HG02938 (cell line): Measurements from ENCODE around the gene ERCC6L.
"Not testable (repeated sequence)": the region's sequence is repeated elsewhere in the genome, so short reads cannot be mapped to it uniquely, and the experiment has no call there.

Experiments used
- ATAC-seq: cut with Tn5 transposase; IDR thresholded peaks from one replicate; pipeline ENCODE4 v1.9.1; 2021; ENCODE audit warnings: mild to moderate bottlenecking, moderate library complexity; ENCODE audit not compliant: unreplicated experiment

ERCC6L gene

DNA sequence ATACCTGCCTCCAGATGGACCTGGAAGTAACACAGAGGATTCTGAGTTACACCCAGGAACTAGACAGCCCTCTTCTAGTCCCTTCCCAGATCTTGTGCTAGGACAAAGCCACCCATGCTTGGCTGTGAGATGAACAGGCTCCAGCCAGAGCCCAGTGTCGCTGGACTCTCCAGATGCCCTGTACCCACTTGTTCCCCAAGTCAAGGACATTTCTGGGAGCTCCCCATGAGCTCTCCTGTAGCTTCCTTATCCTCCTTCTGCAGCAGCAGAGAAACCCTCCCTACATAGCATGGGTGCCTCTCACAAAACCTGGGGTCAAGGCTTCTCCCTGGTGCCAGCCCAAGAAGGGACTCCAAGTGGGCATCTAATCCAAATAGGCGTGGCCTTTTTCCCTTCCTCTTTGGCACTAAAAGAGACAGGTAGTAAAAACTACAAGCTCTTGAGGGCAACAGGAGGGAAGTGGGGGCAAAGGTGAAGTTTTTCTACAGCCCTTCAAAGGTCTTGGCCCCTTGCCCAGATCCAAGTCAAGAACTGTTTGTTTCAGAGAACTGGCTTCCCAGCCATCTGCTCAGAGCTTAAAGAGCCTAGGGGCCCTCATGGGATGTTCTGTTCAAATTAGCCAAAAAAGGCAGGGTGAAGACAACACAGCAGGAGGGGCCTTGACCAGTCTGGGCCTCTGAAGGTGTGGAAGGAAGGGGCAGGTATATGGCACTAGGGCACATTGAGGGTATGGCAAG lies 8.5 kb upstream of the ERCC6L start:
- ATAC-seq = no peak

DNA sequence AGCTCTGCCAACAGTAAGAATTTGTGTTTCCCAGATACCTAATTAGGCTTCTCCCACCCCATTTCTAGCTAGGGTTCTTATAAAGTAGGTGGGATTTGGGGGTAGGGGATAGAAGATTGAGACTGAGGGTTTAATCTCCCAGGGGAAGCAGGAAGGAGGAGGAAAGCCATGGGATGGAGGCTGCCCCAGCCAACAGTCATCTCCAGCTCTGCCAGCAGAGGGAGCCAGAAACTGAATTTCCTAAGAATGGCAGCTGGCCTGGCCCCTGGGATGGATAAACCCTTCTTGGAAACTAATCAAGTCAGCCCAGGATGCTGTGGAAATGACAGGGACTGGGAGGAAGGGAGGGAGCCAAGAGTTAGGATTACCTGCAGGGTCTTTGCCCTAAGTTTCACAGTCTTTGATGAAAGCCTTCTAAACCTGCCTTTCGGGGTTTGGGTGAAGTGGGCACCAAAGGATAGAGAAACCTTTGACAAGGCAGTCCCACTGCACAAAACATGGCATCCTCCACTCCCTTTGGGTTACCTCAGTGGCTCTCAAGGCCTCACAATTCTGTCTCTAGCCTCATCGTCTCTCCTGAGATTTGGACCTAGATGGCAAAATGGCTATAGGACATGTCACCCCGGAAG lies 6.7 kb upstream of the ERCC6L start:
- ATAC-seq = no peak

DNA sequence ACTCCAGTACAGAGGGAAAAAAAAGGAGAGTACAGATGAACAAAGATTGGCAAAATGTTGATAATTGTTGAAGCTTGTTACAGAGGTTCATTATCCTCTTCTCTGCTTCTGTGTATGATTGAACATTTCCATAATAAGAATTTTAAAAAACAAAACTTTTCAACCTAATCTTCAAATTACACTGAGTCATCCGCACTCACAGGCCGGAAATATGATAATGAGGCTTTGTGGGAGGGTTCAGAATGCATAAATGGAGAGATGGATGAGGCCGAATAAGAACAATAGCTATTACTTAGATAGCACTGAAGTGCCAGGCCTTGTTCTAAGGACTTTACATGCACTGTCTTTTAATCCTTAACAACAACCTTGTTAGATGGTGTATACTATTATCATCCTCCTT lies 4.6 kb upstream of the ERCC6L start:
- ATAC-seq = no peak

DNA sequence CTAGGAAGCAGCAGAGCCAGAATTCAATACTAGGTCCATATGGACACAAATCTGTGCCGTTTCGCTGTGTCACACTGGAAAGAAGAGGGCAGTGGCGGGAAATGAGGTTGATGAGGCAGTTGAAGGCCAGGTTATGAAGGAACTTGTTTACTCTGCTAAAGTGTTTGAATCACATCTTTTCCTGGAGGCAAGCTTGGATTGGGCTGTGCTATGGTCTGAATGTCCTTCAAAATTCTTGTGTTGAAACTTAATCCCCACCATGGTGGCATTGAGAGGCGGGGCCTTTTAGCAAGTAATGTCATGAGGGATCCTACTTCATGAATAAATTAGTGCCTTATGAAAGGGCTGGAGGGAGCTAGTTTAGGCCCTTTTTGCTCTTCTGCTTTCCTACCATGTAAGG lies 2.1 kb upstream of the ERCC6L start:
- ATAC-seq = no peak

DNA sequence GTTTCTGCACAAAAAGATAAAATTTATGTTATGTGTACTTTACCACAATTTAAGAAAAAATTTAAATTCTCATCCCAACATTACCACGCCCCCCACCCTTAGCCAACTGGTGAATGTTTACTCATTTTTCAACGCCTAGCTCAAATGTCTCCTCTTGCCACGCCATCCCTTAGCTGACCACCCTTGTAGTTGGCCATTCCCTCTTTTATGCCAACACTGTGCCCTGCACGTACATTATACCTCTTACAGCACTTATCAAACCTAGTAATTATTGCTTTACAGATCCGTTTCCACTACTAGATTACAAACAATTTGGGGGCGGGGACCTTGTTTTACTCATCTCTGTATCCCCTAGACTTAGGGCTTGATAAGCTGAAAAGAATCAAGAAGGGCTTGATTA lies 644 bp downstream of the ERCC6L start:
- ATAC-seq = no peak

DNA sequence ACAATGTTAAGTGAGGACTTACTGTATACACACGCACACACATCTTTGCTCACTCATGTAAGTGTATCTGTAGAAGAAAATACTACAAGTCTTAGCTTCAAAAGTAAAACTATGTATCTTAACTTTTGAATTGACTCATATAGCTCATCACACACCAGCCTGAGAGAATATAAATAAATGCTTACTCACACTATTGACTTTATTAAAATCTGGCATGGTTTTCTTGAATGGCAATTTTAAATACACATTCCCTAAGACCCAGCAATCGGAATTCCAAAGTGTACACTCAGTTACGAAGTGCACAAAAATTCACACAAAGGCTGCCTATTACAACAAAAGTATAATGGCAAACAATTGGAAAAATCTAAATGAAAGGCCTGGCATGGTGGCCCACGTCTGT lies 2.0 kb downstream of the ERCC6L start:
- ATAC-seq = no peak

DNA sequence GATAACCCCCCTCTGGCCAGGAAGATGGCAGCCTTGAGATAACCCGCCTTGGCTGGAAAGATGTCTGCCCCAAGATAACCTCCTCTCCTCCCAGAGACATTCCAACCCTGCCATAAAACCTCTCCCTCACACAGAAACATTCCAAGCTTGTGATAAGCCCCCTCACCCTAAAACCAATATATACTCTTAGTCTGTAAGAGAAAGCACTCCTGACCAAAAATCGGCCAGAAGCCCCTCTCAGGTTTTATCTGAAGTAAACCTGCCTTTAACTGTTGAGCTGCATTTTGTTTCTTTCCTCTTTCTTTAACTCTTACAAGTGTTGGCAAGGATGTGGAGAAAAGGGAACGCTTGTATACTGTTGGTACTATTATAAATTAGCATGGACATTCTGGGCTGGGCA lies 8.5 kb downstream of the ERCC6L start:
- no peak for ATAC-seq

DNA sequence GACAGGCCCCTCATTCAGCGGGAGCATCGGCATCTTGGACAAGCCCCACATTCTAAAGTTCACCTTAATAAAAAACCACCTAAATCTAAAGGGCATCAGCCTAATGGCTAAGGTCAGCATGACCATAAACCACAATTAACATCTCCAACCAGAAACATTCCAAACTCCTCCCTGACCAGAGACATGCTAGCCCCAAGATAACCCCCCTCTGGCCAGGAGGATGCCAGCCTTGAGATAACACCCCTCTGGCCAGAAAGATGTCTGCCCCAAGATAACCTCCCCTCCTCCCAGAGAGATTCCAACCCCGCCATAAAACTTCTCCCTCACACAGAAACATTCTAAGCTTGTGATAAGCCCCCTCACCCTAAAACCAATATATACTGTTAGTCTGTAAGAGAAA lies 18.5 kb downstream of the ERCC6L start:
- not testable (repeated sequence) for ATAC-seq

DNA sequence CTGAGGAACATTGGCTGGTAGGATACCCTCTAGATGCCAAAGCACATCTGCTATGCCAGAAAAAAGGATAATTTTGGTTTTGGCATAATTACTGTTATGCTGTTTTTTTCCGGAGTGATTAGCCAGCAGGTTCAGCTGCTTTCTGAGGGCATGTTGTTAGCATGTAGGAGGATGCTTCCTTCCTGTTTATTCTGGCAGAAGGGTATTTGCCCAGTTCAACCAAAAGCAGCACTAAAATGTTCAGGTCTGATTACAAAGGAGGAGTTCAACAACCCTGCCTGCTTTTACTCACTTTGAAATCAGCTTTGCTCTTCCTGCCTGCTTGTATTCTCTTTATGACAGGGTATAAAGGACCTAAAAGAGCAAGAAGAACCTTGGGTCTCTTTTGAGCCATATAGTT lies 21.9 kb downstream of the ERCC6L start:
- no peak for ATAC-seq

DNA sequence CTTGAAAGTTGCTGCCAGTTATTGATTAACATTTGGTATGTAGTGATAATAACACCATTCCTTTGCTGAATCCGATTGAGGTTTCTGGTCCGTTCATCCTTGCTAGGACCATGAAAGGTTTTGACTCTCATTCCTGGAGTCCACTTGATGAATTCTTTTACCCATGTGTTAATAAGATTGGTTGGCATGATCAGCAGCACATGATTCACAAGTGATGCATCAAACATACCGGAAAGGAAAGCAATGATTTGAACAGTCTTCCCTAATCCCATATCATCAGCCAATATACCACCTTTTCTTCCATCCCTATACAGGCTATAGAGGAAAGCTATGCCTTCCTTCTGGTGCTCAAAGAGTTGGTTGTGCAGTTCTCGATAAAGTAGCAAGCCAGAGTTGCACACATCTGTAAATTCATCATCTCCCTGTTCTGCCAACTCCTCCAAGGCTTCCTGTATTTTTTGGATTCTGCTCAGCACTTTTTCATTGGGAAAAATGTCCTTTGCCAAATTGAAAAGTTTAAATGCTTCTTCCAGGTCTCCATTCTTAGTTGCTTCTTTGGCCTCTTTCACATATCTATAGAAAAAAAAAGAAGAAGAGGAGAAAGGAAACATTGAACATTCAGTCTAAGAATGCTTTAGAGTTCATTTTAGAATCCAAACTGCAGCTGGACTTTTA lies 30.6 kb downstream of the ERCC6L start:
- no peak for ATAC-seq

DNA sequence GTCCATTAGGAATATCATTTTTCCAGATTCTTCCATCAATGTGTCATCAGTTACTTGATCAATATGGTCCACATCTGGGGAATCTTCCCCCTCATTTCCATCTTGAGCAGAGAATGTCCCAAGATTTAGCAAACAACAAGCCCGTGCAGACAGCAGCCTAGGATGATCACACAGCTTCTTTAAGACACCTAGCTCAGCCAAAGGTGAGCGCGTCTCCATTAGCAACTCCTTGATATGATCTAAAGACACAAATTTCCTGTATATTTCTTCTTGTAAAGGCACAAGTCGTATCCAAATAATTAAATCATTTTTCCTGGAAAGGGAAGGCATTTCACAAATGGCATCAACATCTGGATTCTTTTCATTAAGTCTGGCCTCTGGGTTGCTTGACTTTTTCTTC lies 31.5 kb downstream of the ERCC6L start:
- no peak for ATAC-seq

DNA sequence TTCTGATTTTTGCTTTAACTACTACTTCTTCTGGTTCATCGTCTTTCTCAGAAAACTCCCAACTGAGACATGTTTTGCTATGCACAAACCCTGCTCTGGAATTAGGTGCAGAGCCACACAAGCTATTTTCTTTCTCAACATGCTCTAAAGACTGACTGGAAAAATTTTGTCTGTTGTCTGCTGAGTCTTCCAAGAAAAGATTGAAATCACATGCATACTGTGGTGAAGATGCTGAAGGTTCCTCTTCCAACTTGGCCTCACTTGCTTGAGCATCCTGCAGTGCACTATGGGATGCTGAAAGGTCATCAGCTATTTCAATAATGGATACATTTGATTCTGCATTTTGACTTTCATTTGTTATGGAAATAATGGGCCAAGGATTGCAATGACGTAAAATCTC lies 33.1 kb downstream of the ERCC6L start:
- ATAC-seq = no peak

DNA sequence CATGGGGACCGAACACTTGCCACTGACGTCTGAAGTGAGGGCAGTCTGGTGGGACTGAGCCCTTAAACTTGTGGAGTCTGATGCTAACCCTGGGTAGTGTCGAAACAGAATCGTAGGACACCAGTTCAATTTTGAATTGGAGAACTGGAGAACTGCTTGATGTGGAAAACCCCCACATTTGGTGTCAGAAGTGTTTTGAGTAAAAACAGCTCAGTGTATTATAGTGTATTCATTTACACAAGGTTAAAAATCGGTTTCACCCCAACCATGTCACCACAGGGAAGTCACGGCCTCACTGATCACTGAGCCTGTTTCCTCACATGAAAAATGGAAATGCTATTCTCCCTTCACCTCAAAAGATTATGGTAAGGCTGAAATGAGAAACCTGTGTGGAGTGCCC lies 35.4 kb downstream of the ERCC6L start:
- no peak for ATAC-seq

DNA sequence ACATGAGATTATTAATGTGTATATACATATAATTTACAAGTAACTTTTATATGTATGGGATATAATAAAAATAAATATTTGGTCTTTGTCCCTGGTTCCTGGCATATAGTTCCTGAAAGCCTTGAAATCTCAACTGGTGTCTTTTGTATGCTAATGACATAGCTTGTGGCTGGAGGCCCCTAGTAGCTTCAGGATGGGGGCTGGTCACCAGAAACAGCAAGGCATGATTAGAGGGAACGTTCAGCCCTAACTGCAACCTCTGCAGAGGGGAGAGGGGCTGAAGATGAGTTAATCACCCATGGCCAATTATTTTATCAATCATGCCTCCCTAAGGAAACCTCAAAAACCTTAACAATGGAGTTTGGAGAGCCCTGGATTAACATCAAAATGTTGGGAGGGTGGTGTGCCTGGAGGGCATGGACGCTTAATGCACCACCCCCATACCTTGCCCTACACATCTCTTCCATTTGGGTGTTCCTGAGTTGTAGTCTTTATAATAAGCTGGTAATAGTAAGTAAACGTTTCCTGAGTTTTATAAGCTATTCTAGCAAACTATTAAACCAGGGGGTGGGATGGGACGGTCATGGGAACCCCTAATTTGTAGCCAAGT lies 35.9 kb downstream of the ERCC6L start:
- ATAC-seq = no peak

DNA sequence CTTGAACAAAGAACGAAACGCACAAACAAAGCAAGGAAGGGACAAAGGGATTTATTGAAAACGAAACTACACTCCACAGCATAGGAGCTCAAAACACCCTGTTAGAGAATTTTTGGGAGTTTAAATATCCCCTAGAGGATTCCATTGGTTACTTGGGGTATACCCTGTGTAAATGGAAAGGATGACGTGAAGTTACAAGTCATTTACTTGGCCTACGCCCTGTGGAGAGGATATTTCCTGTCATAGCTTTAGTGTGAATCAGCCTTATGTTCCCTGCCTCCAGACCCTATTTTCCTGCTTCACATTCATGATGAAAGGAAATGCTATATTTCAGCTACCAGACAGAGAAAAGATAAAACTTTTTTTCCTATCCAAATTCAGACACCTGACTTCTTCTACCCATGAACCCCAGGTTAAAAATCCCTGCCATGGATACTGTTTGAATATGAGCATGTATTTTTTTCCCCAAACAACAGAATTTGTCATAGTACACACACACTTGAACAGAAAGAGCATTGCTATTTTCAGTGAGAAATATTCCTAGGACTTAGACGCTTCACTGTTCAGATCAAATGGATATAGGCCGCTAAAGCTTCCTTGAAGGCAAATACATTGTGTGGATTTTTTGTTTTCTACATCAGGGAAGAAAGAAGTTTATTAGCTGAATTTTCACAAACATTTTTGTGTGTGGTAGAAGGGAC lies 36.8 kb downstream of the ERCC6L start:
- ATAC-seq = no peak

DNA sequence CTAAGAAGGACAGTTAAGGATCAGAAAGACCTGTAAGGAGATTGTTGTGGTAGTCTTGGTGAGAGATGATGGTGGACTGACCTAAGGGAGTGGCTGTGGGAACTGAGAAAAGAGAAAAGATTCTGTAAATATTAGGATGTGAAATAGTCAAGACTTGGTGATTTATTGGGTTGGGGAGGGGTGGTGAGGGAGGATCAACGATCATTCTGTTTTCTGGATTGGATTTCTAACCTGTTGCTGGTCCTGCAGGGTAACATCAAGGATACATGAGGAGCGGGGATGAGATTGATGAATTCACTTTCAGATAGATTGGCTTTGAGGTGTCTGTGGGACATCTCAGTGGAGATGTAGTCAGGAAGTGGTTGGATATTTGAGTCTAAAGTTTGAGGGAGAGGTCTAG lies 55.9 kb downstream of the ERCC6L start:
- no peak for ATAC-seq

DNA sequence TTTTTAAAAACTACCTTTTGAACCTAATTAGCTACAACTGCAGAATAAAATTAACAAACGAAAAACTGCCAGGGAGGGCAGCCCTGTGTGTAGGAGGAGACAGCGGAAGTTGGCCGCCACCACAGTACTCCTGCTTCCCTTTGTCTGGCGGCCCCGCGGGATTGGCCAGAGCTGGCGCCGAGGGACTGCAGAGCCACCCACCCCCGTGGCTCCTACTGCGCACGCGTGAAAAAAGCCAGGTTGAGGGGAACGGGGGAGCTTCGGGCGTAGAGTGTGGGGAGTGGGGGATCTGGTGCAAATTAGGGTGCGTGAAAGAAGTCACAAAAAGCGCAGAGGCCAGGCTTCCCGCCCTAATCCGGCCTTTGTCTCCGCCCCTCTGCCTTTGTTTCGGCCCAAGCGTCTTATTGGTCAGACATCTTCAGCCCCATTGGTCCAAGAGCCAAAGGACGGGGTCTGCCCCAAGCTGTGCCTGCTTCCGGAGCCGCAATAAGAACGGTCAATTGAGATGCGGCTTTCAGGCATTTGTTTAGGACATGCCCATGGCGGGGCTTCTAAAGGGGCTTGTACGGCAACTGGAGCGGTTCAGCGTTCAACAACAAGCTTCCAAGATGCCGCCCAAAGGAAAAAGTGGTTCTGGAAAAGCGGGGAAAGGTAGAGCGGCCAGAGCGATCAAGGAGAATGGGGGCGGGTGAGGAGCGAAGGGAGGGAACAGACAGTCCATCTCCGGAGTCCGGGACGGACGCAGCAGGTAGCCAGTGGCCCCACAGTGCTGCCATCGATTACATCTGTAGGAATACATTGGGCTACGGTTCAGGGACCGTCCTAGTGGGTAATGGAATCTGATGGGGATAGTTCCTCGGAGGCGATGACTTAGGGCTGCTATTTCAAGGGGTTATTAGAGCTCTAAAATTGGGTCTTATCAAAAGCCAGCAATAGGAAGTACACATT lies 57.4 kb downstream of the ERCC6L start, which contains the start of gene PIN4:
PIN4 (plus strand) TSS at position 580 of the 948 bp plus-strand sequence; CDS start at position 609, 29 bp downstream.
- peak; percentile 98 for ATAC-seq

DNA sequence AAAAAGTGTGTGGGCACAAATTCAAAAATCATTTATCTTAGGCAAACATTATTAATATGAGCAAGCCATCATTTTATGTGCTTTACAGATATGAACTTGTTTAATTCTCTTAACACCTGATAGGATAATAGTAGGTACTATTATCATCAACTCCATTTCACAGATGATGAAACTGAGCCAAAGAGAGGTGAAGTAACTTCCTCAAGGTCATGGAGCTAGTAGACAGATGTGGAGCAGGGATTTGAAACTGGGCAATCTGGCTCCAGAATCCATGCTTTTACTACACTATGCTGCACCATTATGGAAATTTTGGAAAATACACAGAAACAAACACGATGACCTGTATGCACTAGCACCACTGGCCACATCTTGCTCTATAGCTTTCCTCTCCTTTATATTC lies 58.3 kb downstream of the ERCC6L start:
- ATAC-seq = no peak

DNA sequence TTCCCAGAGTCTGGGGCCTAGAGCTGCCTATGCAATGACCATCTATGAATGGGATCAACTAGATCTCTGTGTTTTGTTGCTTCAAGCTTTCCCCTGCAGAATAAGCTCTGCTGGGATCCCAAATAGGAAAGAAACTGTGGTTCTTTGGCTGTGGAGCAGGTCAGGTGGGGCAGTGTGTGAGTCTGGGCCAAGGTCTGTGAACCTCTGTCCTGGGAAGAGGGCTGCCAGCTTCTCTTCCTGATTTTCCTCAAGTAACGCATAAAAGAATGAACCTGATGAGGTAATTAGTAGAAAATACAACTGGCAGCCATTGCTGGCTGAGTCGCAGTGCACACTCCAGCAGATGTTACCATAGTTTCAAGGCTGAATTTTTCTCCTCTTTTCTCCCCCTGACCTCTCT lies 61.8 kb downstream of the ERCC6L start:
- no peak for ATAC-seq

DNA sequence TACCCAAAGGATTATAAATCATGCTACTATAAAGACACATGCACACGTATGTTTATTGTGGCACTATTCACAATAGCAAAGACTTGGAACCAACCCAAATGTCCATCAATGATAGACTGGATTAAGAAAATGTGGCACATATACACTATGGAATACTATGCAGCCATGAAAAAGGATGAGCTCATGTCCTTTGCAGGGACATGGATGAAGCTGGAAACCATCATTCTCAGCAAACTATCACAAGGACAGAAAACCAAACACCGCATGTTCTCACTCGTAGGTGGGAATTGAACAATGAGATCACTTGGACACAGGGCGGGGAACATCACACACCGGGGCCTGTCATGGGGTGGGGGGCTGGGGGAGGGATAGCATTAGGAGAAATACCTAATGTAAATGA lies 62.5 kb downstream of the ERCC6L start:
- not testable (repeated sequence) for ATAC-seq
